ENCODE measurements around the gene GALK2. TPM values are rescaled to one million over a fixed set of nuclear protein-coding genes. Genes with fewer than 3 reads are reported as not detected.

GALK2 gene
- total RNA-seq, 3 donors from 2014 or later = 26.2 to 69.5 (median 64.1) TPM

DNA sequence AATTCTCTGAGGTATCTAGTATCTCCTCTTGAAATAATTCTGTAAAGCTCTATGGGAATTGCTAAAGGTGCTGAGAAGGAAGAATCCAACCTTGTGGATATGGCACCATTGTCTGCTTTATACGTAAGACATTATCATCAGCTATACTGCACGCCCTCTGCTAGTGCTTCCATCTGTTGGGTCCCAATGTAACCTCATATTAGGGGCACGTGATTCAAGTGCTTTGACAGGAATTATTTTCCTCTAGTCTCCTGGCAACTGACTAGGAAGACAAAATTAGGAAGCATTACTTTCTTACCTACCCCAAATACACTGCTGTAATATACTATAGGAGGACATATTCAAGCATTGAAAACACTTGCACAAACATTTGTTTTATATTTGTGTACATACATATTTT is 38.6 kb upstream of the GALK2 start:
- intact Hi-C loops (cut with DNase I; ENCODE audit: low total_unique reads) = no loop called here
- peaks cover 4% of the 10 kb centered on the region for H3K36me3 ChIP-seq

DNA sequence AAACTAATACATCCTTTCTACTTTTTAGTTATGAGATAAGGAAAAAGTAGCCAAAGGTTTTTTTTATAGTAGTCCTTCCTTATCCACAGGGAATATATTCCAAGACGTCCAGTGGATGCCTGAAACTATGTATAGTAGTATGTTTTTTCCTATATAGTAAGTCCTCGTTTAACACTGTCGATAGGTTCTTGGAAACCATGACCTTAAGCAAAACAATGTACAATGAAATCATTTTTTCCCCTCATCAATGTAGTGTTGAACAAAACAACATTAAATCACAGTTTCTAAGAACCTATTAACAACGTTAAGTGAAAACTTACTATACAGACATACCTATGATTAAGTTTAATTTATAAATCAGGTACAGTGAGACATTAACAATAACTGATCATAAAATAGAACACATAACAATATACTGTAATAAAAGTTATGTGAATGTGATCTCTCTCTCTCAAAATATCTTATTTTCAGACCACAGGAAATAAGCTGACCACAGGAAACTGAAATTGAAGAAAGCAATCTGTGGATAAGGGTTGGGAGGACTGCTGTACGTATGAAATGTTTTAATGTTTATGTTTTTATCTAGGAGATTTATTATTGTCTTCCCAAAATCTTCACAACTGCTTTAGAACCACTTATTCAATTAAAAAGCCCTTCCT is 35.2 kb upstream of the GALK2 start:
- DNase-seq (ENCODE audit: low spot score in 2 of 2) = no peak
- no peaks in the 10 kb centered on the region for H3K36me3 ChIP-seq
- H3K9me3 ChIP-seq = no peaks in the 10 kb centered on the region
- H3K4me1 ChIP-seq = no peaks in the 10 kb centered on the region
- TF ChIP-seq, protein P1, sequence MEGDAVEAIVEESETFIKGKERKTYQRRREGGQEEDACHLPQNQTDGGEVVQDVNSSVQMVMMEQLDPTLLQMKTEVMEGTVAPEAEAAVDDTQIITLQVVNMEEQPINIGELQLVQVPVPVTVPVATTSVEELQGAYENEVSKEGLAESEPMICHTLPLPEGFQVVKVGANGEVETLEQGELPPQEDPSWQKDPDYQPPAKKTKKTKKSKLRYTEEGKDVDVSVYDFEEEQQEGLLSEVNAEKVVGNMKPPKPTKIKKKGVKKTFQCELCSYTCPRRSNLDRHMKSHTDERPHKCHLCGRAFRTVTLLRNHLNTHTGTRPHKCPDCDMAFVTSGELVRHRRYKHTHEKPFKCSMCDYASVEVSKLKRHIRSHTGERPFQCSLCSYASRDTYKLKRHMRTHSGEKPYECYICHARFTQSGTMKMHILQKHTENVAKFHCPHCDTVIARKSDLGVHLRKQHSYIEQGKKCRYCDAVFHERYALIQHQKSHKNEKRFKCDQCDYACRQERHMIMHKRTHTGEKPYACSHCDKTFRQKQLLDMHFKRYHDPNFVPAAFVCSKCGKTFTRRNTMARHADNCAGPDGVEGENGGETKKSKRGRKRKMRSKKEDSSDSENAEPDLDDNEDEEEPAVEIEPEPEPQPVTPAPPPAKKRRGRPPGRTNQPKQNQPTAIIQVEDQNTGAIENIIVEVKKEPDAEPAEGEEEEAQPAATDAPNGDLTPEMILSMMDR (IDR thresholded peaks at IDR 0.05) = no peak
- TF ChIP-seq POLR2A (IDR thresholded peaks at IDR 0.05) (no peak), POLR2AphosphoS5 (IDR thresholded peaks at IDR 0.05) (no peak)
- intact Hi-C loops (cut with DNase I; ENCODE audit: low total_unique reads) = no loop called here
- H3K4me3 ChIP-seq = no peak overlapping the region
- no peaks in the 10 kb centered on the region for H3K27me3 ChIP-seq
- H3K27ac ChIP-seq = no peak overlapping the region

More for the DNA sequence above, 38.6 kb upstream of the GALK2 start:
- no peak for DNase-seq (ENCODE audit: low spot score in 2 of 2)
- Histone ChIP-seq H3K9me3 (no peaks in the 10 kb centered on the region), H3K27ac (no peak overlapping the region), H3K4me1 (no peaks in the 10 kb centered on the region), H3K27me3 (no peaks in the 10 kb centered on the region), H3K4me3 (no peak overlapping the region)
- TF ChIP-seq POLR2A (IDR thresholded peaks at IDR 0.05) (no peak), POLR2AphosphoS5 (IDR thresholded peaks at IDR 0.05) (no peak)
- TF ChIP-seq, protein P1 (IDR thresholded peaks at IDR 0.05) = no peak

DNA sequence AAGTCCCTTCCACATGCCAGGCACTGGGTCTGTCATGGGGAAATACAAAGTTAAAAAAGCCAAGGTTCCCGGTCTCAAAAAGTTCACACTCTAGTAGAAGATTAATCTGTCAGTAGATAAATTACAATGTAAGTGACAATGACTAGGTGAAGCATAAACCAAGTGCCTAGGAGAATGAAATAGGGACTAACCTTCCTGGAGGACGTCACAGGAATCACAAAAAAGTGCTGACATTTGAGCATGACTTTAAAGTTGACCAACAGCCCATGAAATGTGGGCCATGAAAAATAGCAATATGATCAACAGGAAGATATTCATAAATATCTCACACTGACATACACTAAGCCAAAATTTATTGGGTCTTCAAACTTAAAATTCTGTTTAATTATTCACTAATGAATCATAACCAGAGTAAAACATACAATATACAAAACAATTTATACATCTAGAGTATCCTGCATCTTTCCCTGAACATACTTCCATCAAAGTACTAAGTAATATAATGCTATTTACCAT is 34.6 kb upstream of the GALK2 start:
- DNase-seq (ENCODE audit: low spot score in 2 of 2) = no peak
- TF ChIP-seq, protein P1 (IDR thresholded peaks at IDR 0.05) = no peak
- TF ChIP-seq POLR2A (IDR thresholded peaks at IDR 0.05) (no peak), POLR2AphosphoS5 (IDR thresholded peaks at IDR 0.05) (no peak)
- intact Hi-C loops (cut with DNase I; ENCODE audit: low total_unique reads) = no loop called here
- Histone ChIP-seq H3K27ac (no peak overlapping the region), H3K9me3 (no peaks in the 10 kb centered on the region), H3K27me3 (no peaks in the 10 kb centered on the region), H3K4me3 (no peak overlapping the region), H3K36me3 (no peaks in the 10 kb centered on the region), H3K4me1 (no peaks in the 10 kb centered on the region)

DNA sequence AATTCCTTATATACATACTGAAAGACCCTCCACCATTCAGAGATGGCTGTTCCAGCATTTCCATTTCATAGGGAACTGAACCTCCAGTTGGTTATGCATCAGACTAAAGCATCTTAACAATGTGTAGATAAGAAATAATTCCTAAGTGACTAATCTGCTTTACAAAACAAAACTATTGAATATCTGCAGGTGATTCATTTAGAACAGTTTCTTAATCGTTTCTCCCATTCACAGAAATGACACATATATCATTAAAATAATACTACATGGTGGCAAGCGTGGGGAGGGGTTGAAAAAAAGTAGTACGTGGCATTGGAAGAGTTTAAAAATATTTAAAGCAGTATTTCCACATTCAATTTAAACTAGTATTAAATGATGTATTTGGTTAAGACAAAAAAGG is 34.1 kb upstream of the GALK2 start:
- H3K27ac ChIP-seq = no peak overlapping the region
- no peaks in the 10 kb centered on the region for H3K4me1 ChIP-seq
- H3K27me3 ChIP-seq = no peaks in the 10 kb centered on the region
- H3K9me3 ChIP-seq = no peaks in the 10 kb centered on the region
- no peak overlapping the region for H3K4me3 ChIP-seq
- intact Hi-C loops (cut with DNase I; ENCODE audit: low total_unique reads) = no loop called here
- no peaks in the 10 kb centered on the region for H3K36me3 ChIP-seq
- DNase-seq (ENCODE audit: low spot score in 2 of 2) = no peak
- TF ChIP-seq POLR2A (IDR thresholded peaks at IDR 0.05) = no peak
- TF ChIP-seq POLR2AphosphoS5 (IDR thresholded peaks at IDR 0.05) = no peak
- TF ChIP-seq, protein P1 (IDR thresholded peaks at IDR 0.05) = no peak

DNA sequence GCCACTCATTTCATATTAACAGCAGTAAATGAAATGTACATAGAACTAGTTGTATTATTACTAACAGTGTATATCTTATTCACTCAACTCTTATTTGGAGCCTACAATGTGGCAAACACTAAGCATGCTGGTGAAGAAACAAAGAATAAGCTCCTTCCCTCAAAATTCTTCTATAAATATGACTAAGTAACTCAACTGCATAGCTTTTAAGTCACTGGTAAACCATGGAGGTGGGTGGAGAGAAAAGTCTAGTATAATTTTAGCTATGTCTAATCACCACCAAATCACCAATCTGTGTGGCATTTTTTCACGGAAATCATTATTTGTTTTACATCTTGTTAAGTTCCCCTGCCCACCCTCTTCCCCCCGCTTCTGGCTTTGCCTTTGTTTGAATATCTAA is 32.2 kb upstream of the GALK2 start:
- DNase-seq (ENCODE audit: low spot score in 2 of 2) = no peak
- intact Hi-C loops (cut with DNase I; ENCODE audit: low total_unique reads) = no loop called here
- Histone ChIP-seq H3K27ac (no peak overlapping the region), H3K36me3 (no peaks in the 10 kb centered on the region), H3K4me3 (no peak overlapping the region), H3K9me3 (no peaks in the 10 kb centered on the region), H3K27me3 (no peaks in the 10 kb centered on the region), H3K4me1 (no peaks in the 10 kb centered on the region)
- TF ChIP-seq POLR2AphosphoS5 (IDR thresholded peaks at IDR 0.05) = no peak
- TF ChIP-seq, protein P1 (IDR thresholded peaks at IDR 0.05) = no peak
- no peak for TF ChIP-seq POLR2A (IDR thresholded peaks at IDR 0.05)

Measured in breast epithelium (tissue), 4 donors.